SK-N-MC (cell line): Measurements from ENCODE around the gene RINL.

ENCODE experiments used
- EZH2 ChIP-seq: fragments of 200-600 bp; sonication (generic); IDR thresholded peaks from one replicate; pipeline ENCODE4 v1.6.1; 2017; ENCODE audit warnings: antibody characterized with exemption
- FOXP2 ChIP-seq: optimal IDR thresholded peaks from 2 replicates; pipeline ENCODE3; 2011; ENCODE audit warnings: mild to moderate bottlenecking, moderate library complexity; ENCODE audit not compliant: insufficient read depth; ENCODE audit errors: extremely low read length, control extremely low read depth
- POLR2AphosphoS5 ChIP-seq: IDR thresholded peaks from 2 replicates; pipeline ENCODE4 v1.6.1; 2012; ENCODE audit warnings: mild to moderate bottlenecking, low read depth, low read length, borderline replicate concordance

DNA sequence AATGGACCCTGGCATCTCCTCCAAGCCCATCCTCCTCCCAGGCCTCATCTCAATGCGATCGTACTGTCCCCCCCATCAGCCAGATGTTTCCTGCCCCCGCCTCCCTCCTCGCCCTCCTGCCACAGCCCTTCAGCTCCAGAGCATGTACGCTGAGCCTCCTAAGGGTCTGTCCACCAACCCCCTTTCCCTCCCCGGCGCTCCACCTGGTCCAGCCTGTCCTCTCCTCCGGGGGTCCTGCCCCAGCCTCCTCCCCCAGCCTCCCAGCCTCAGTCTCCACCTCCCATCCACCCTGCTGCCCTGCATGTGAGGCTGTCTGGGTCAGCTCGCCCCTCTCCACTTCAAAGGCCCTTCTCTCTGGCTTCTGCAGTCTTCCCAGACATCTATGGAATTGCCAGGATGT lies 16.9 kb upstream of the RINL start:
- TF ChIP-seq EZH2 (no peak), POLR2AphosphoS5 (no peak), FOXP2 (no peak)
